Prostate gland (tissue), 2 donors: ENCODE data around the gene PCDH9.

Experiments
- POLR2A ChIP-seq: fragments of 450-650 bp; IDR thresholded peaks from one replicate; pipeline ENCODE4 v1.6.1; 2016; ENCODE audit warnings: antibody characterized with exemption, mild to moderate bottlenecking
- POLR2AphosphoS5 ChIP-seq: sonication (generic); formaldehyde crosslinking; IDR thresholded peaks from one replicate; pipeline ENCODE4 v1.6.1; 2017; ENCODE audit warnings: antibody characterized with exemption
- TF ChIP-seq, protein P1 (sequence below), 4 experiments: fragments of 200-600 bp in 2 of 4; fragments of 450-650 bp in 2 of 4; sonication (generic) in 2 of 4; IDR thresholded peaks; 1 replicate in 3 of 4; 2 replicates in 1 of 4; pipeline ENCODE4 v1.5.1; 2016 to 2019; ENCODE audit warnings: antibody characterized with exemption in 4 of 4, mild to moderate bottlenecking in 2 of 4, moderate library complexity in 2 of 4

DNA sequence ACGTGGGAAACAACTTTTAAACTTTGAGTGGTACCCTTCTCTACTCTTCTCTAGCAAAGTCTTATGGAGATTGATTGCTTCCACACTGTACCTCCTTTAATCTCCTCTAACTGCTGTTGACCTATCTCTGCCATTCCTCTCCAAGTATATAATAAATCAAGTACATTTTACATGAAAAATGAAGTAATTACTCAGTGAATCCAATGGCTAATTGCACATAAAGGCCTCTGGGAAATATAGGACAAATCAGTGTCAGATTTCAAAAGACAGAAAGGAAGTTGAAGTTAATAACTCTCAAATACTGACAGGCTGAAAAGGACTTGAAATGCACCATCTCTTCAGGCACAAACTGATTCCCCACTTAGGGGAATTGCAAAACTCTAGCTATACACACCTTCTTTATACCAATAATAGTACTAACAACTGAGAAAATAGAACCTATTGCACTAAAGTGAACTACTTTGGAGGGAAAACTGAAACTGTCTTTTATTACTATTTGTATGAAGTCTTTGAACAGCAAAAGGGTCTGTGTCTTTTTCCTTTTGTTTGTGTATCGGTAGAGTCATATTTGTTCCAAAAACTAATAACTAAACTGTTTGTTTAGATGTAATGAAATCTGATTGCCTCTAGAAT, 701.1 kb downstream of the PCDH9 start:
- TF ChIP-seq, protein P1, sequence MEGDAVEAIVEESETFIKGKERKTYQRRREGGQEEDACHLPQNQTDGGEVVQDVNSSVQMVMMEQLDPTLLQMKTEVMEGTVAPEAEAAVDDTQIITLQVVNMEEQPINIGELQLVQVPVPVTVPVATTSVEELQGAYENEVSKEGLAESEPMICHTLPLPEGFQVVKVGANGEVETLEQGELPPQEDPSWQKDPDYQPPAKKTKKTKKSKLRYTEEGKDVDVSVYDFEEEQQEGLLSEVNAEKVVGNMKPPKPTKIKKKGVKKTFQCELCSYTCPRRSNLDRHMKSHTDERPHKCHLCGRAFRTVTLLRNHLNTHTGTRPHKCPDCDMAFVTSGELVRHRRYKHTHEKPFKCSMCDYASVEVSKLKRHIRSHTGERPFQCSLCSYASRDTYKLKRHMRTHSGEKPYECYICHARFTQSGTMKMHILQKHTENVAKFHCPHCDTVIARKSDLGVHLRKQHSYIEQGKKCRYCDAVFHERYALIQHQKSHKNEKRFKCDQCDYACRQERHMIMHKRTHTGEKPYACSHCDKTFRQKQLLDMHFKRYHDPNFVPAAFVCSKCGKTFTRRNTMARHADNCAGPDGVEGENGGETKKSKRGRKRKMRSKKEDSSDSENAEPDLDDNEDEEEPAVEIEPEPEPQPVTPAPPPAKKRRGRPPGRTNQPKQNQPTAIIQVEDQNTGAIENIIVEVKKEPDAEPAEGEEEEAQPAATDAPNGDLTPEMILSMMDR (IDR thresholded peaks at IDR 0.05): no peak
- TF ChIP-seq POLR2A: no peak
- no peak for TF ChIP-seq POLR2AphosphoS5
